Measurements from ENCODE around the gene FADS1.

The FADS1 gene

GRCh38 chr11:61844909-61845565, 28.2 kb upstream of the FADS1 start:
- no peak for DNase-seq

GRCh38 chr11:61842528-61842820, 25.7 kb upstream of the FADS1 start:
- DNase-seq: no peak

- DNase-seq: no peak
Observed at GRCh38 chr11:61841636-61842527, 25.1 kb upstream of the FADS1 start.

DNA sequence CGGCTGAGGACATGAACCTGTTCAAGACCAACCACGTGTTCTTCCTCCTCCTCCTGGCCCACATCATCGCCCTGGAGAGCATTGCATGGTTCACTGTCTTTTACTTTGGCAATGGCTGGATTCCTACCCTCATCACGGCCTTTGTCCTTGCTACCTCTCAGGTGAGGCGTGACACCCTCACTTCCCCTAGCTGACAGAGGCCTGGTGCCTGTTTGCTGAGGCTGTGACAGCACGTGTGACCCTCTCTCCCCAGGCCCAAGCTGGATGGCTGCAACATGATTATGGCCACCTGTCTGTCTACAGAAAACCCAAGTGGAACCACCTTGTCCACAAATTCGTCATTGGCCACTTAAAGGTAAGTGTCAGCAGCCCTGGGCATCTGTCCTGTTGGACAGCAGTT, 23.6 kb upstream of the FADS1 start:
- DNase-seq: no peak

- DNase-seq: no peak
Observed at GRCh38 chr11:61839742-61840141, 22.9 kb upstream of the FADS1 start.

DNA sequence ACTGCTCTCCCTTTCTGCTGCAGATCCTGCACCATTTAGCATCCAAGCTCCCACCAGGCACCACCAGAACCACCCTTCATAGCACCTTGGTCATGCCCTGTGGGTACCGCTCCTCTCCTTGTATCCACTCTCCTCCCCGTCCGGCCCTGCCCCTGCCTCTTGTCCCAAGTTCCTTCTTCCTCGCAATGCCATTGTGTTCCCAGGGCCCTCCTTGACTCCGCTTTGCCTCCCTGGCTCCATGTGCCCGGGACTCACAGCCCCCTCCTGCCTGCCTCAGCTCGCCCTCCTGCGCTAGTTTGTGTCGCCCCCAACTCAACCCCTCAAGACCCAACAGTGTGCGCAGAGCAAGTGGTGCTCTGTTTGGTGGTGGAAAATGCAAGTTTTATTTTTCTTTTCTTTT, 22.1 kb upstream of the FADS1 start:
- DNase-seq: no peak

DNA sequence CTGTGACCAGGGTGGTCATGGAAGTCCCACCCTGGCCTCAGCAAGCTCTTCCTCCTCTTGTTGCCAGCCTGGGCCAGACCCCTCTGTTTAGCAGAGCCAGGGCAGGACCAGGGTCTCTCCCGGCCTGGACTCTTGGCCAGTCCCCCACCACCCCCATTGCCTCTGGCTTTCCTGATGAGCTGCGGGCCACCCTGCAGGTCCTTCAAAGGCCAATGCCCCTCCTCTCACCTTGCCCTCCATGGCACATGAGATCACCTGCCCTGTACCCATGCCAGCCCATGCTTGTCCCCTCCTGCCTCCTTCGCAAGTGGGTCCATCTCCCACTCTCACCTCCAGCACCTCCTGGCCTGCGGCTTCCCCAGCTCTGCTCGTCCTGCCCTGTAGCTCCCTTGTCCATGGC, 21.7 kb upstream of the FADS1 start:
- no peak for DNase-seq

GRCh38 chr11:61837411-61838005, 20.7 kb upstream of the FADS1 start:
- DNase-seq: no peak

DNA sequence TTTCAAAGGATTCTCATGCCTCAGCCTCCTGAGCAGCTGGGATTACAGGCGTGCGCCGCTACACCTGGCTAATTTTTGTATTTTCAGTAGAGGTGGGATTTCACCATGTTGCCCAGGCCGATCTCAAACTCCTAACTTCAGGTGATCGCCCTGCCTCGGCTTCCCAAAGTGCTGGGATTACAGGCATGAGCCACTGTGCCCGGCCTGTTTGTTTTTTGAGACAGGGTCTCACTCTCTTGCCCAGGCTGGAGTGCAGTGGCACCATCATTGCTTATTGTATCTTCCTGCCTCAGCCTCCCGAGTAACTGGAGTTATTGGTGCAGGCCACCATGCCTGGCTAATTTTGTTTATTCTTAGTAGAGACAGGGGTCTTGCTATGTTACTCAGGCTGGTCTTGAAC, 19.4 kb upstream of the FADS1 start:
- DNase-seq: no peak

DNA sequence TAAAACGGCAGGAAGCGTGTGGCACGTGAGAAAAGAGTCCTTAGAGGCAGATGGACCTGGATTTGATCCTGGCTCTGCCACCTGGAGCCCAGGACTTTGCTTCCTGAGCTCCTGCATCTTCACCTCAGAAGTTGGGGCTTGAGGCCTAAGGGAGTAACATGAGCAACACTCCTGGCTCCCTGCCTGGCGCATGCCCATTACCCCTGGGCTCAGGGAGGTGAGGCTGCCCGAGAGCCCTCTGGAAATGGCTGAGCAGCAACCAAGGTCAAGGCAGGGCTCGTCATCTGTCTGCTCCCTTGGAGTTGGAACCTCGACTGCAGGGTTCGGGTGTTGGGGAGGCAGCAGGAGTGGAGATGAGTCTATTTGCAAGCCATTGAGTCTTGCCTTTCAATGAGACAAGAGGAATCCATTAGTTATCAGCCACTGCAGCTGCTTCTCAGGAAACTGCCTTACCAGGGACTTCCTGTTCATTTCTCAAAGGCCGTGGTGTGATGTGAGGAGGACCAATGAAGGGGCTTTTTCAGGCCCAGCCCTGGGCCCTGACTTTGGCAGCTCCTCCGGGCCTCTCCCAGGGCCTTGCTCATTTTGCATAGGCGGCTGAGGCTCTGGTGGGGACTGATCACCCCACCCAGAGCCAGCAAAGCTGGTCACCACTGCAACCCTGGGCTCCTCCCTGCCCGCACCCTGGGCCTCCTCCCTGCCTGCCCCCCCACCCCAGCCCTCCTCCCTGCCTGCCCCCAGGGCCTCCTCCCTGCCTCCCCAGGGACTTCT, 17.7 kb upstream of the FADS1 start:
- no peak for DNase-seq

- no peak for DNase-seq
Observed at GRCh38 chr11:61833926-61834277, 17.1 kb upstream of the FADS1 start.

GRCh38 chr11:61833471-61833870, 16.7 kb upstream of the FADS1 start:
- no peak for DNase-seq

DNA sequence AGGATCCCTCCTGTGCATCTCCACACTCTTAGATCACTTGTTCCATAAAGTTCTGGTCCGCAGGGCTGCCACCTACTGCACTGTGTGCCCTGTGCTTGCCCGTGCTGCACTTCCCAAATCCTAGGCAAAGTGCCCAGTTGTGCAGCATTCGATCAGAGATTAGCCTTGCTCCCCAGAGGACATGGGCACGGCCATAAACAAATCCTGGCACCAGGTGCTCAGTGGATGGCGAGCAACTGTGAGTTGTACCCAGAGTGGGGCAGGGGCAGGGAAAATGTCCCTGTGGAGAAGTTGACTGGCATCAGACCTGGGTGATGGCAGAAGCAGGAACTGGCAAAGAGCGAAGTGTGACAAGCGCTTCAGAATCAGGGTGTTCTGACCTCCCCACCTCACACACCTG, 16.0 kb upstream of the FADS1 start:
- DNase-seq: no peak

DNA sequence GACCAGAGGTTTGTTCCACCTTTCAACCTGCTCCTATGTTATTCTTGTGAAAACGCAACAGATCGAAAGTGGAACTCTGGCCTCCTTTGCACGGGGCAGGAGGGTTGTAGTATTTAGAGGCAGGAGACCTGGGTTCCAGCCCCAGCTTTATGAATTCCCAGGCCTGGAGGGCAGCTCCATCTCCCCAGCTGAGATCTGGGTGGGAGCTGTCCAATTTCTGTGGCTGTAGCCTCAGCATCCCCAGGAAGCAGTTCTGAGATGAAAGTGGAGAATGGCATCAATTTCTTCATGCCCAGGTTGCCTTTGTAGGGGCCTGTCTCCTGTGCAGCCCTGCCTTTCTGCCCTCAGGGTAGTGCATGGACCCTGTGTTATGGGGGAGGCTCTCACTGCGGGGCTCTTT, 15.4 kb upstream of the FADS1 start:
- no peak for DNase-seq

DNA sequence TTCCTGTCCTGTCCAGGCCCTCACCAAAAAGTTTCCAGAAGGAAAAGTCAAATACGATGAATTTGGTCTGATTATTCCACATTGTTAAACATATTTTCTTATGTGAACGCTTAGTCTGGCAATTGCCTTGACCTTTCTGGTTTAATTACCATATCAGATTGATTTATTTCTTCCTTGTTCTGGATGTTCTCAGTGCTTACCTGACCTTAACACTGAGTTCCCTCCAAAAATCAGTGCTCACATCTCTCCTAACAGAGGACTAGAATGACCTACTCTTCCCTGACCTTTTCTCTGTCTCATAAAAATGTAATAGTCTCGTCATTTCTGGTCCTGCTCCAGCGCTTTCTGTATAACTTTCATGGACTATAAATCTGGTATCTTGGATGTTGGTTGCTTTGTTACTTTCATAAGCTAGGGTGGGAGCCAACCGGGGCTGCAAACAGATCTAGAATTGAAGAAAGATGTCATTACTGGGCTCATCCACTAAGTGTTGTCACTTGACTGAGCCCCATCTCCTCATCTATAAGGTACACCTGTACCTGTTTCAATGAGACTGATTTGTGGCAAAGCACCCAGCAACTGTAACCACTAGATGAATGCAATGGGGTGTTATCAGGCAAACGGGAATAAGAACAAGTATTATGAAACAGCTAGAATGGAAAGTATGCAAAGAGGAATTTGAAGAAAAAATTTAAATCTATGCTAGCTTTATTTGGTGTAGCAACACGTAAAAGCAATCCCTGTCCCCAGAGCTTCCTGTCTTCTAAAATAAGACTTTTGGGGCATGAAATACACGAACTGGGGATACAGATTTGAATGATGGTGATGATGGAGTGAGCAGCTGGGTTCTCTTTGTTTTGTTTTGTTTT, 13.7 kb upstream of the FADS1 start:
- no peak for DNase-seq

GRCh38 chr11:61829806-61830205, 13.0 kb upstream of the FADS1 start:
- DNase-seq: no peak

GRCh38 chr11:61828629-61829407, 12.0 kb upstream of the FADS1 start:
- DNase-seq: peak; percentile 33 to 67

DNA sequence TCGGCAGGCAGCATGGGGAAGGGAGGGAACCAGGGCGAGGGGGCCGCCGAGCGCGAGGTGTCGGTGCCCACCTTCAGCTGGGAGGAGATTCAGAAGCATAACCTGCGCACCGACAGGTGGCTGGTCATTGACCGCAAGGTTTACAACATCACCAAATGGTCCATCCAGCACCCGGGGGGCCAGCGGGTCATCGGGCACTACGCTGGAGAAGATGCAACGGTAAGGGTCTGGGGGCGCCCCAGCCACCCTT, 11.5 kb upstream of the FADS1 start:
- DNase-seq: no peak

DNA sequence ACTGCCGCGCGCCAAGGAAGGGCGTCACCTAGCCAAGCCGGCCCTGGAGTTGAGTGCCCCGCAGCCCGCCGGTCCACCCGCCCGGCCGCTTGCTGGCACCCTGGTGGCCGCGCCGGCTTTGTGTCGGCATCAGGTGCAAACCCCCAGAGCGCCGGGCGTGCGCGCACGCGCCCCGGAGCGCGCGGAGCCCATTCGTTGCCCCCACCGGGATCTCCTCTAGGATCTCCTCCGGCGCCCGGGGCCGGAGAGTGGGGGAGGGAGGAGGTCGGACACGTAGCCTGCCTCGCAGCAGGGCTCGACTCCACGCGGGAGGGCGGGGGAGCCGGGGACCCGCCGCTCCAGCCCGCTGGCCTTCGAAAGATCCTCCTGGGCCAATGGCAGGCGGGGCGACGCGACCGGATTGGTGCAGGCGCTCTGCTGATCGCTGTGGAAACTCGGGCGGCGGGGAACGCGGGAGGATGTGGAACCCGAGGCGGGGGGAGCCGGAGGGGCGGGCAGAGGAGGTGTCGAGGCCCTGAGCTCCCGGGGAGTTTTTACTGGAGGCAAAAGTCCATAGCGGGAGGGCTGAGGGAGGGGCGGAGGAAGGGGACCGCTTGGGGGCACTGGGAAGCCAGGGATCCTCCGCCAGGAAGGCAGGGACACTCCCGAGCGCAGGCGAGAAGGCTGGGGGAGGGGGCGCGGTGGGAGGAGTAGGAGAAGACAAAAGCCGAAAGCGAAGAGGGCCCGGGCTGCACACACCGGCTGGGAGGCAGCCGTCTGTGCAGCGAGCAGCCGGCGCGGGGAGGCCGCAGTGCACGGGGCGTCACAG, 11.0 kb upstream of the FADS1 start, which contains the start of gene FADS2:
Gene FADS2, plus strand, starts transcription at position 730 of the 808 bp plus-strand sequence. CDS start 91 bp downstream, outside the sequence.
- DNase-seq: peak; percentile 83 to 87

GRCh38 chr11:61826930-61827570, 10.2 kb upstream of the FADS1 start:
- no peak for DNase-seq

- no peak for DNase-seq
Observed at GRCh38 chr11:61820174-61820573, 3.4 kb upstream of the FADS1 start.

Measured in NCI-H1930 (cell line).